H1 (cell line): Measurements from ENCODE around the gene SLC22A2. TPM values are rescaled to one million over a fixed set of nuclear protein-coding genes. Genes with fewer than 3 reads are reported as not detected.

Experiments
- ATF3 ChIP-seq: IDR thresholded peaks from 2 replicates; pipeline ENCODE4 v1.6.1; 2011; ENCODE audit warnings: low read depth, mild to moderate bottlenecking, low read length; ENCODE audit not compliant: insufficient read depth
- HDAC6 ChIP-seq: IDR thresholded peaks from one replicate; pipeline ENCODE4 v1.7.1; 2012; ENCODE audit warnings: low read depth, mild to moderate bottlenecking, inconsistent platforms, low read length, moderate library complexity
- KDM4A ChIP-seq: IDR thresholded peaks from one replicate; pipeline ENCODE4 v1.7.1; 2012; ENCODE audit warnings: low read depth, mild to moderate bottlenecking, moderate library complexity, low read length, inconsistent platforms; ENCODE audit not compliant: severe bottlenecking
- RBBP5 ChIP-seq: IDR thresholded peaks from 2 replicates; pipeline ENCODE4 v1.7.1; 2012; ENCODE audit warnings: low read depth, mild to moderate bottlenecking, inconsistent platforms, low read length, moderate library complexity, borderline replicate concordance
- SUZ12 ChIP-seq: fragments of 200-600 bp; sonication (generic); IDR thresholded peaks from 2 replicates; pipeline ENCODE4 v1.6.1; 2012; ENCODE audit warnings: mild to moderate bottlenecking, inconsistent platforms, low read length, moderate library complexity, mixed read lengths
- TCF12 ChIP-seq: IDR thresholded peaks from 2 replicates; pipeline ENCODE4 v1.6.1; 2011; ENCODE audit warnings: low read depth, mild to moderate bottlenecking, low read length
- TEAD4 ChIP-seq: IDR thresholded peaks from 2 replicates; pipeline ENCODE4 v1.6.1; 2012; ENCODE audit warnings: low read depth, low read length, inconsistent platforms, mixed read lengths
- polyA plus RNA-seq, 7 experiments: library from polyadenylated mRNA; depleted of rRNA in 3 of 7; stranded (reverse) in 5 of 7; unstranded in 2 of 7; fragments of >200 nt in 5 of 7; fragments of 200-250 nt in 2 of 7; gene quantifications; 1 replicate in 5 of 7; 2 replicates in 1 of 7; 4 replicates in 1 of 7; pipeline versions ENCODE4 v1.2.1 to v1.2.3, GENCODE V29; 2011 to 2013; ENCODE audit warnings: missing spikeins in 2 of 7, mixed read lengths in 2 of 7
- total RNA-seq: library from RNA; stranded (reverse); fragmentation: NEBNext Ultra II Directional; extraction: Animal tissue kit (Norgen Biotek cat#: 25700); gene quantifications from 2 replicates; pipeline ENCODE4 v1.2.1, GENCODE V29; 2021
- TF ChIP-seq, protein P1 (sequence below): IDR thresholded peaks from 2 replicates; pipeline ENCODE4 v1.6.1; 2012; ENCODE audit warnings: inconsistent platforms

Gene SLC22A2
- total and polyA plus RNA-seq, 2 of the 8 experiments (the other 6 are each of a cell fraction or from before 2014, with no cell fraction given): 0.23 to 1.4 TPM

DNA sequence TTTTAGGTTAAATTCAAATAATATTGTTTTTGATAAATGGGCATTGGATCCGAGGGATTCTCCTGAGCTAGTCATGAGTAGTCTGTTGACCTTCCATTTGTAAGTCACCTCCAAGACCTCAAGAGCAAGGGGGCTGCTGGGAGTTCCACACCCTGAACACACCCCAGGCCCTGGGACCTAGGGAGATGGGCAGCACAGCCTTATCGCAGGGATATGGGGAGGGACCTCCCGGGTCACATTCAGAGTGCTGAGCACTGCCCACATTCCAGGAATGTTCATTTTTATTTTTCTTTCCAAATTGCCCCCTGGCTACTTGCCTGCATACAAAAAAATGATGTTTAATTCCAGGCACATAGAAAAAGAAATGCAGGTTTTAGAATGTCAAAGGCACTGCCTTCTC lies 55.5 kb downstream of the SLC22A2 start (continued):
- TF ChIP-seq ATF3 (no peak), KDM4A (no peak), HDAC6 (no peak), SUZ12 (no peak), TEAD4 (no peak), RBBP5 (no peak), TCF12 (no peak)
- TF ChIP-seq, protein P1, sequence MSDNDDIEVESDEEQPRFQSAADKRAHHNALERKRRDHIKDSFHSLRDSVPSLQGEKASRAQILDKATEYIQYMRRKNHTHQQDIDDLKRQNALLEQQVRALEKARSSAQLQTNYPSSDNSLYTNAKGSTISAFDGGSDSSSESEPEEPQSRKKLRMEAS: no peak
